Liver (tissue), 9 donors: Measurements from ENCODE around the gene OBP2A. TPM values are rescaled to one million over a fixed set of nuclear protein-coding genes. Genes with fewer than 3 reads are reported as not detected.
"Not testable (repeated sequence)": the region's sequence is repeated elsewhere in the genome, so short reads cannot be mapped to it uniquely, and the experiment has no call there.

ENCODE experiments used
- DNase-seq: peaks from one replicate; pipeline ENCODE4 v3.0.0-alpha.2; 2017; ENCODE audit warnings: low spot score
- H3K27ac ChIP-seq, 2 donors: one replicate each; pipeline ENCODE4 v1.7.0; 2013; ENCODE audit warnings: inconsistent platforms in 2 of 2, low read length in 2 of 2, control low read depth in 1 of 2, low read depth in 1 of 2, mild to moderate bottlenecking in 1 of 2
- H3K27me3 ChIP-seq, 4 donors: one replicate each; pipeline versions ENCODE4 v1.6.1 to v1.7.0; 2013; ENCODE audit warnings: low read length in 3 of 4, inconsistent platforms in 1 of 4, mild to moderate bottlenecking in 1 of 4, moderate library complexity in 1 of 4; ENCODE audit not compliant: control insufficient read depth in 4 of 4, insufficient read depth in 4 of 4
- H3K36me3 ChIP-seq, 4 donors: one replicate each; pipeline versions ENCODE4 v1.6.1 to v1.7.0; 2013; ENCODE audit warnings: low read length in 3 of 4, mild to moderate bottlenecking in 3 of 4, low read depth in 1 of 4, moderate library complexity in 1 of 4; ENCODE audit not compliant: control insufficient read depth in 4 of 4, insufficient read depth in 3 of 4
- H3K4me1 ChIP-seq, 4 donors: one replicate each; pipeline versions ENCODE4 v1.6.1 to v1.7.0; 2013; ENCODE audit warnings: low read length in 3 of 4, mild to moderate bottlenecking in 3 of 4, moderate library complexity in 1 of 4; ENCODE audit not compliant: control insufficient read depth in 4 of 4, insufficient read depth in 4 of 4
- H3K4me3 ChIP-seq, 3 donors: one replicate each; pipeline versions ENCODE4 v1.6.1 to v1.7.0; 2013; ENCODE audit warnings: low read length in 3 of 3, control low read depth in 1 of 3, low read depth in 1 of 3, mild to moderate bottlenecking in 1 of 3
- H3K9ac ChIP-seq, 2 donors: one replicate each; pipeline ENCODE4 v1.7.0; 2013; ENCODE audit warnings: low read length in 2 of 2, mild to moderate bottlenecking in 2 of 2, moderate library complexity in 2 of 2, control low read depth in 1 of 2, low read depth in 1 of 2
- H3K9me3 ChIP-seq, 4 donors: one replicate each; pipeline versions ENCODE4 v1.6.1 to v1.7.0; 2013; ENCODE audit warnings: low read length in 3 of 4; ENCODE audit not compliant: control insufficient read depth in 4 of 4
- ATF3 ChIP-seq: IDR thresholded peaks from 2 replicates; pipeline ENCODE4 v1.6.1; 2016; ENCODE audit warnings: antibody characterized with exemption
- EGR1 ChIP-seq, 2 donors: IDR thresholded peaks; 2 replicates each; pipeline ENCODE4 v1.6.1; 2016 to 2018; ENCODE audit warnings: antibody characterized with exemption in 2 of 2, low read depth in 2 of 2
- FOXA1 ChIP-seq: IDR thresholded peaks from 2 replicates; pipeline ENCODE4 v1.6.1; 2016; ENCODE audit warnings: antibody characterized with exemption
- FOXA2 ChIP-seq: IDR thresholded peaks from 2 replicates; pipeline ENCODE4 v1.6.1; 2016; ENCODE audit warnings: antibody characterized with exemption
- GABPA ChIP-seq, 2 donors: IDR thresholded peaks in 1 of 2; conservative IDR thresholded peaks in 1 of 2; 2 replicates each; pipeline ENCODE4 v1.6.1; 2016; ENCODE audit warnings: antibody characterized with exemption in 2 of 2, mild to moderate bottlenecking in 1 of 2, moderate library complexity in 1 of 2
- HNF4A ChIP-seq, 2 donors: conservative IDR thresholded peaks; 2 replicates each; pipeline ENCODE4 v1.6.1; 2016; ENCODE audit warnings: antibody characterized with exemption in 2 of 2, mild to moderate bottlenecking in 2 of 2
- HNF4G ChIP-seq: IDR thresholded peaks from 2 replicates; pipeline ENCODE4 v1.6.1; 2016; ENCODE audit warnings: antibody characterized with exemption
- JUND ChIP-seq, 2 donors: IDR thresholded peaks; 2 replicates each; pipeline ENCODE4 v1.6.1; 2016; ENCODE audit warnings: antibody characterized with exemption in 2 of 2
- NR2F2 ChIP-seq: IDR thresholded peaks from 2 replicates; pipeline ENCODE4 v1.6.1; 2016; ENCODE audit warnings: antibody characterized with exemption
- RAD21 ChIP-seq, 2 donors: IDR thresholded peaks; 2 replicates each; pipeline ENCODE4 v1.6.1; 2016; ENCODE audit warnings: antibody characterized with exemption in 2 of 2, mild to moderate bottlenecking in 2 of 2
- RXRA ChIP-seq, 2 donors: IDR thresholded peaks; 2 replicates each; pipeline ENCODE4 v1.6.1; 2017 to 2018; ENCODE audit warnings: antibody characterized with exemption in 2 of 2, mild to moderate bottlenecking in 1 of 2
- SP1 ChIP-seq: IDR thresholded peaks from 2 replicates; pipeline ENCODE4 v1.6.1; 2018; ENCODE audit warnings: antibody characterized with exemption, mild to moderate bottlenecking
- TAF1 ChIP-seq: conservative IDR thresholded peaks from 2 replicates; pipeline ENCODE4 v1.6.1; 2016; ENCODE audit warnings: antibody characterized with exemption, mild to moderate bottlenecking
- WGBS: extraction: QIAGEN DNeasy Blood & Tissue Kit; methylation state at CpG from one replicate; pipeline ENCODE4 v1.1.7; 2013; 5-methylcytosine and 5-hydroxymethylcytosine counted together
- polyA plus RNA-seq, 2 donors: library from polyadenylated mRNA; stranded (reverse) in 1 of 2; unstranded in 1 of 2; fragments of 200-250 nt in 1 of 2; fragments of >200 nt in 1 of 2; fragmentation: Nextera tagmentation in 1 of 2; extraction: Ambion mirVana in 1 of 2; gene quantifications; one replicate each; pipeline versions ENCODE4 v1.2.1 to v1.2.3, GENCODE V29; 2013 to 2015
- total RNA-seq, 2 donors: library from RNA; depleted of rRNA; stranded (reverse); fragments of >200 nt; gene quantifications; one replicate each; pipeline ENCODE4 v1.2.3, GENCODE V29; 2014
- TF ChIP-seq, protein P1 (sequence below): fragments of 150-350 bp; IDR thresholded peaks from 2 replicates; pipeline ENCODE4 v1.5.1; 2017; ENCODE audit warnings: improper control_type of control experiment, low read depth, low read length; ENCODE audit not compliant: missing input control
- TF ChIP-seq, protein P2 (sequence below): IDR thresholded peaks from 2 replicates; pipeline ENCODE4 v1.6.1; 2016; ENCODE audit warnings: antibody characterized with exemption, mild to moderate bottlenecking
- donor health status: healthy.
- donor health status: healthy.
- donor health status: healthy.
- donor health status: healthy.
- donor health status: healthy.

OBP2A gene
- total and polyA plus RNA-seq, 4 donors, result not detected

- Histone ChIP-seq H3K9ac (no peak overlapping the region), H3K9me3 (peaks cover 0 to 2% (median 0%) of the 10 kb centered on the region in 4 donors), H3K4me3 (no peak overlapping the region), H3K36me3 (no peaks in the 10 kb centered on the region), H3K27me3 (peaks cover 0 to 4% (median 0%) of the 10 kb centered on the region in 4 donors), H3K27ac (no peak overlapping the region), H3K4me1 (no peaks in the 10 kb centered on the region)
- TF ChIP-seq EGR1 (IDR thresholded peaks at IDR 0.05; ENCODE audit: low read depth in 2 of 2) (no peak), JUND (IDR thresholded peaks at IDR 0.05) (no peak), RXRA (IDR thresholded peaks at IDR 0.05) (no peak), TAF1 (no peak), GABPA (IDR thresholded peaks at IDR 0.05 in 1 of 2, conservative IDR thresholded peaks at IDR 0.05 in 1 of 2) (no peak), FOXA2 (no peak), HNF4A (conservative IDR thresholded peaks at IDR 0.05) (no peak), RAD21 (IDR thresholded peaks at IDR 0.05) (no peak), NR2F2 (no peak), HNF4G (no peak), ATF3 (no peak), FOXA1 (no peak), SP1 (no peak)
- TF ChIP-seq, protein P1, sequence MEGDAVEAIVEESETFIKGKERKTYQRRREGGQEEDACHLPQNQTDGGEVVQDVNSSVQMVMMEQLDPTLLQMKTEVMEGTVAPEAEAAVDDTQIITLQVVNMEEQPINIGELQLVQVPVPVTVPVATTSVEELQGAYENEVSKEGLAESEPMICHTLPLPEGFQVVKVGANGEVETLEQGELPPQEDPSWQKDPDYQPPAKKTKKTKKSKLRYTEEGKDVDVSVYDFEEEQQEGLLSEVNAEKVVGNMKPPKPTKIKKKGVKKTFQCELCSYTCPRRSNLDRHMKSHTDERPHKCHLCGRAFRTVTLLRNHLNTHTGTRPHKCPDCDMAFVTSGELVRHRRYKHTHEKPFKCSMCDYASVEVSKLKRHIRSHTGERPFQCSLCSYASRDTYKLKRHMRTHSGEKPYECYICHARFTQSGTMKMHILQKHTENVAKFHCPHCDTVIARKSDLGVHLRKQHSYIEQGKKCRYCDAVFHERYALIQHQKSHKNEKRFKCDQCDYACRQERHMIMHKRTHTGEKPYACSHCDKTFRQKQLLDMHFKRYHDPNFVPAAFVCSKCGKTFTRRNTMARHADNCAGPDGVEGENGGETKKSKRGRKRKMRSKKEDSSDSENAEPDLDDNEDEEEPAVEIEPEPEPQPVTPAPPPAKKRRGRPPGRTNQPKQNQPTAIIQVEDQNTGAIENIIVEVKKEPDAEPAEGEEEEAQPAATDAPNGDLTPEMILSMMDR, result no peak
- 89% methylated on average over 3 of the region's 3 CpGs for WGBS
- no peak for DNase-seq
These were observed 12.8 kb upstream of the OBP2A start for GRCh38 chr9:135533113-135533512.

- DNase-seq, result peak; percentile 27
- H3K9me3 ChIP-seq, result peaks cover 0 to 2% (median 0%) of the 10 kb centered on the region in 4 donors
- 86% methylated on average over 12 of the region's 12 CpGs for whole genome bisulfite sequencing
- no peak overlapping the region for H3K9ac ChIP-seq
- TF ChIP-seq, protein P2, sequence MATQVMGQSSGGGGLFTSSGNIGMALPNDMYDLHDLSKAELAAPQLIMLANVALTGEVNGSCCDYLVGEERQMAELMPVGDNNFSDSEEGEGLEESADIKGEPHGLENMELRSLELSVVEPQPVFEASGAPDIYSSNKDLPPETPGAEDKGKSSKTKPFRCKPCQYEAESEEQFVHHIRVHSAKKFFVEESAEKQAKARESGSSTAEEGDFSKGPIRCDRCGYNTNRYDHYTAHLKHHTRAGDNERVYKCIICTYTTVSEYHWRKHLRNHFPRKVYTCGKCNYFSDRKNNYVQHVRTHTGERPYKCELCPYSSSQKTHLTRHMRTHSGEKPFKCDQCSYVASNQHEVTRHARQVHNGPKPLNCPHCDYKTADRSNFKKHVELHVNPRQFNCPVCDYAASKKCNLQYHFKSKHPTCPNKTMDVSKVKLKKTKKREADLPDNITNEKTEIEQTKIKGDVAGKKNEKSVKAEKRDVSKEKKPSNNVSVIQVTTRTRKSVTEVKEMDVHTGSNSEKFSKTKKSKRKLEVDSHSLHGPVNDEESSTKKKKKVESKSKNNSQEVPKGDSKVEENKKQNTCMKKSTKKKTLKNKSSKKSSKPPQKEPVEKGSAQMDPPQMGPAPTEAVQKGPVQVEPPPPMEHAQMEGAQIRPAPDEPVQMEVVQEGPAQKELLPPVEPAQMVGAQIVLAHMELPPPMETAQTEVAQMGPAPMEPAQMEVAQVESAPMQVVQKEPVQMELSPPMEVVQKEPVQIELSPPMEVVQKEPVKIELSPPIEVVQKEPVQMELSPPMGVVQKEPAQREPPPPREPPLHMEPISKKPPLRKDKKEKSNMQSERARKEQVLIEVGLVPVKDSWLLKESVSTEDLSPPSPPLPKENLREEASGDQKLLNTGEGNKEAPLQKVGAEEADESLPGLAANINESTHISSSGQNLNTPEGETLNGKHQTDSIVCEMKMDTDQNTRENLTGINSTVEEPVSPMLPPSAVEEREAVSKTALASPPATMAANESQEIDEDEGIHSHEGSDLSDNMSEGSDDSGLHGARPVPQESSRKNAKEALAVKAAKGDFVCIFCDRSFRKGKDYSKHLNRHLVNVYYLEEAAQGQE, result no peak
- no peak for TF ChIP-seq RAD21 (IDR thresholded peaks at IDR 0.05)
- no peak for TF ChIP-seq FOXA2
- no peak overlapping the region for H3K27ac ChIP-seq
- no peak overlapping the region for H3K4me3 ChIP-seq
- peaks cover 0 to 4% (median 0%) of the 10 kb centered on the region in 4 donors for H3K27me3 ChIP-seq
- no peaks in the 10 kb centered on the region for H3K4me1 ChIP-seq
- no peaks in the 10 kb centered on the region for H3K36me3 ChIP-seq
These were observed 12.3 kb upstream of the OBP2A start for GRCh38 chr9:135533674-135534073.

- H3K27me3 ChIP-seq, DNase-seq, H3K9ac ChIP-seq, H3K27ac ChIP-seq, H3K4me3 ChIP-seq, H3K9me3 ChIP-seq, H3K4me1 ChIP-seq, H3K36me3 ChIP-seq: not testable (repeated sequence)
- 33% methylated on average over 10 of the region's 10 CpGs for WGBS
These were observed 11.7 kb upstream of the OBP2A start for GRCh38 chr9:135534192-135534711.

GRCh38 chr9:135534826-135535225 lies 11.1 kb upstream of the OBP2A start:
- WGBS, result 82% methylated on average over 4 of the region's 4 CpGs
- H3K9me3 ChIP-seq, H3K9ac ChIP-seq, H3K36me3 ChIP-seq, H3K27me3 ChIP-seq, H3K27ac ChIP-seq, H3K4me1 ChIP-seq, DNase-seq, H3K4me3 ChIP-seq: not testable (repeated sequence)

- H3K27me3 ChIP-seq, H3K9me3 ChIP-seq, H3K36me3 ChIP-seq, H3K27ac ChIP-seq, H3K4me1 ChIP-seq, H3K9ac ChIP-seq, H3K4me3 ChIP-seq, DNase-seq: not testable (repeated sequence)
- WGBS, result 80% methylated on average over 13 of the region's 13 CpGs
These were observed 10.3 kb upstream of the OBP2A start for GRCh38 chr9:135535631-135536030.
